HG02623 (cell line): ENCODE results near the gene COL8A2.

Experiments
- ATAC-seq: cut with Tn5 transposase; IDR thresholded peaks from one replicate; pipeline ENCODE4 v1.9.1; 2021; ENCODE audit warnings: moderate library complexity; ENCODE audit not compliant: unreplicated experiment

Gene COL8A2

DNA sequence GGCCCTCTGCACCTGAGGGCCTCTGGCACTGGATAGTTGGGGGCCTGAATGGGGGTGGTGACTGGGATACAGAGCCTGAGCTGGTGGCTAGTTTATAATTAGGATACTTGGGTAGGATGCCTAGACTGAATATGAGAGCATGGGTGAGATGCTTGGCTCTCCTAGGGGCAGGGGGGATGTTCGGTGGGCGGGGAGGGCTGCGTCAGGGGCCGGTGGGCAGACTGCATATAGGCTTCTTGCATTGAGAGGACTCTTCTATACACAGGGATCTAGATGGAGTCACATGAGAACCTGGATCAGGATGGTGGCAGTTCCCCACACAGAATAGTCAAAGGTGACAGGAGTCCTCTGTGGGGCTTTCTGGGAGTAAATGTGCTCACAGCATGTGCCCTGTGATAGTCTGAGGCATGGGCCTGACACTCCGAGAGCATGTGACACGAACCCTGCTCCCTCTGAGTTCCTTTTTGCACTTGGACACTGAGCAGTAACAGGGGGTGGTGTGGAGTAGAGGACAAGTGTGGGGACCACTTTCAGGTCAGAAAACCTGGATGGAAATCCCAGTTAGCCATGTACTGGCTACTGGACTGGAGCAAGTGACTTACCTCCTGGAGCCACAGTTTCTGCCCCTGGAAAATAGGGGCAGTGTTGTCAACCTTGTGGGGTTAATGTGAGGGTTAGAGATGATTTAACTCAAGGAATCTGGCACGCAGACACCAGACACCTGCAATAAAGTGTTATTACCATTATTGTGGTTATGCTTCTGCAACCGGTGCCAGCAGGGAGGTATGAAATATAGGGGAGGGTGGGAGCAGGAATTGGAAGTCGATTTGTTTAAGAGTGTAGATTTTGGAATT is 33.2 kb upstream of the COL8A2 start:
- ATAC-seq, result no peak

DNA sequence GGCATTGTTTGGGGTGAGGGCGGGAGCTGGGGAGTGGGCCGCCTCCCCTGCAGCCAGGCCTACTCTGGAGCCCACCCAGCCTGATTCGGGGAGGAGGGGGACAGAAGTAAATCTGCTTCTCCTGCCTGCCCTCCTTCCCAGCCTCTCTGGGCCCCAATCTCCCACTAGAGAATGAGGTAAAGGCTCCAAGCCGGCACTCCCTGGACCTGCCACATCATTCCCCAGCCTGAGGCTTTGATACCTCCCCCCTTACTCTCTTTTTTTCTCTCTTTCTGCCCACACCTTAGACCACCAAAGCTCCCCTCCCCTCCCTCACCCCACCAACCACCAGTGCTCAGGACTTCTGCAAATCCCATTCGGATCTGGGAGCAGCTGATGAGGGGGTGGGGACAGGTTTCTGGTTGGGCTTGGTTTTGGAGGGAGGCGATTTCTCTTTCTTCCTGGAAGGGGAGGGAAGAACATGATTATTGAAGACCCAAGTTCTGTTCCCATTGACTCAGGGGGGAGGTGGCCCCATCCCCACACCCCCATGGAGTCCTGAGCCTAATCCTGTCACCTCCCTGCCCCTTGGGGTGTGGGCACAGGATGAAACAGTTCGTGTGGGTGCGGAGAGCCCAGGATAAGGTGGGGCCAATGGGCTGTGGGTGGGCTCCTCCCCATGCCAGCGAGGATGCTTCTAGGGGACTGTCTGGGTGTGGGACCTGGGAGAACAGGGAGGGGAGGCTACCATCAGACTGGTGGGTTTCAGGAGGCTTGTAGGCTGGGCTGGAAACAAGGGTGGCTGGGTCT is 32.3 kb upstream of the COL8A2 start:
- ATAC-seq, result no peak

DNA sequence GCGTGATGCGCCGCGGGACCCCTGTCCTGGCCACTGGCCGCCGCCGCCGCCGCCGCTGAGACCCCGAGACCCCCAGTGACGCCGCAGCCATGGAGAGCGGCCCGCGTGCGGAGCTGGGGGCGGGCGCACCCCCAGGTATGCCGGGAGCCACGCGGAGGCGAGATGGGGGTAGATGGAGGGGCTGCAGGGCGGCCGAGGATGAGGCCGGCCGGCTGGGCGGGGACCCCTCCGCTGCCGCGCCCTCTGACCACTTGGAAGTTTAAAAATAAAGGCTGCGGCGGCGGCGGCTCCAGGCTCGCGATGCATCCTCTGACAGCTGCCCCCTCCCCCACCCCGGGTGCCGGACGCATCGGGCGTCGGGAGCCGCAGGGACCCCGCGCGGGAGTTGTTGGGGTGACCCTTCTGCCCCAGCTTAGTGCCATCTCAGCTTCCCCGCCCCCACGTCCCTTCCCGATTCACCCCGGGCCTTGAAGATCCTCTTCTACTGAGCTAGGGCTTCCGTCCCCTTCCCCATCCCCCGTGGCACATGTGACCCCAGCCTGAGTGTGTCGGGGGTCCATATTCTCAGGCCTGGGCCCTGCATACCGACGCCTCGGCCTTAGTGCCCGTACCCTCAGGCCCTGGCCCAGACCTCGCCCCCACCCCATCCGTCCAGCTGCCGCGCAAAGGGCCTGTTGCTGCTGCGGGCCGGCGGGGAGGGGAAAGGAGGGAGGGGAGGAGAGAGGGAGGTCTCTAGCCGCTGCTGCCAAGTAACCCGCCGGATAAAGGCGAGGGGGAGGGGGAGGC is 31.5 kb upstream of the COL8A2 start:
- no peak for ATAC-seq

DNA sequence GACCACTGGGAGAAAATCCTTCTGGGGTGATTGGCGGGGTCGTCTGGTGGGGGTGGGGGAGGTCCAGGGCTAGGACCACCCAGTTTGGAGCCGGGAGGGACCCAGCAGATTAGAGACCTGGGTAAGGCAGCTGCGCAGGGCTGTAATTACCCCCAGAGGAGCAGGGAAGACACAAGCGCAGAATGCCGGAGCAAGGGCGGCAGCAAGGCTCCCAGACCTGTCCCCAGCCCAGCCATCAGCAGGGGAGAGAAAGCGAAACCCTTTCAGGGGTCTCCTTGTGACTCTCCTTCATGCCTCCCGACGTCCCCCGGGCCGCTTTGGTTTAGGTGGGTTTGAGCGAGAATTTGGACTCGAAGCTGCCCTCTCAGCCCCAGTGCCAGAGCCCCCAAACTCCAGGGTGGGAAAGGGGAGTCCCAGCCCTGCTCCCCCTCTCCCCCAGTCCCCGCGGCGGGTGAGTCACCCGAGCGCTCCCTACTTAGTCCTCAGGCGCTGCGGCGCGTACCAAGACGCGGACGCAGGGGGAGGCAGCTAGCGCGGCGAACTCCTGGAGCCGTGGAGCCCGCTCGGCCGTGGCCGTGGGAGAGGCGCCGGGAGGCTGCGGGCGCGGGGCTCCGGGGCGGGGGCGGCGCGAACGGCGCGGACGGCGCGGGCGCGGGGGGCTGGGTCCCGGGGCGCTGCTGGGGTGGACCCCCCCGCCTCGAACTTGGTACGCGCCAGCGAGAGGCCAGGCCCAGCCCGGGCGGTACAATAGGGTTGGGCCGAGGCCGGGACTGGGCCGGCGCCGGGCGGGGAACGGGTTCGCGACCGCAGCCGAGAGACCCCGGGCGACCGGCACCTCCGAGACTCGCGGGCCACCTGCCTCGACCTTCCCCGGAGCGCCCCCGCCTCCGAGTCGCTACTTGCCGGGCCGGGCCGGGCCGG is 30.6 kb upstream of the COL8A2 start, which contains the start of gene MAP7D1:
Gene MAP7D1, plus strand, starts transcription at position 753 of the 921 bp plus-strand sequence. CDS start 258 bp downstream, outside the sequence.
- peak; percentile 44 for ATAC-seq

DNA sequence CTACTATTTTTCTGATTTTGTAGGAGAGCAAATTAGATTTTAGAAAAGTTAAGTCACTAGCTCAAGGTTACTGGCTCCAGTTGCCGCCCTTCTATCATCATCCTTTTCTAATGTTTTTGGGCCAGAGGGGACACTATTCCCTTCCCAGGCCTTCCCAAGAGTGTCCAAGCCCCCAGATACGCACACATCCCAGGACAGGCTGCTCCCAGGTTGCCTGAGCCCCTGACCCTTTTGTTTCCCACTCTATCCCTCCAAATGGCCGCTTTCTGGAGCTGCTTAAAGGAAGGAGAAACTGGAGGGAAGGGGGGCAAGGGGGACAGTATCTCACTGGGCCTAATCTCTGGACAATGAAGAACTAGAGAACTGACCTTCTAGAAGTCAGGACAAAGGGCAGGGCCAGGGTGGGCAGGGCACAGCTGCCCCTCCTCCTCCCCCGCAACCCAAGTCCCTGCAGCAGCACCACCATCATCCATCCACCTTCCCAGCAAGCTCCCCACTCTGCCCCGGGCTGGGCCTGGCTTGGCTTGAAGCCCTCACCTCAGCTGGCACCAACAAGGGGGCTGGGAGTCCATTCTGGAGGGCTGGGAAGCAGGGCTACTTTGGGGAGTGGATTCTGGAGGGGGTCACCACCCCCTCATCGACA is 29.9 kb upstream of the COL8A2 start:
- ATAC-seq, result no peak

DNA sequence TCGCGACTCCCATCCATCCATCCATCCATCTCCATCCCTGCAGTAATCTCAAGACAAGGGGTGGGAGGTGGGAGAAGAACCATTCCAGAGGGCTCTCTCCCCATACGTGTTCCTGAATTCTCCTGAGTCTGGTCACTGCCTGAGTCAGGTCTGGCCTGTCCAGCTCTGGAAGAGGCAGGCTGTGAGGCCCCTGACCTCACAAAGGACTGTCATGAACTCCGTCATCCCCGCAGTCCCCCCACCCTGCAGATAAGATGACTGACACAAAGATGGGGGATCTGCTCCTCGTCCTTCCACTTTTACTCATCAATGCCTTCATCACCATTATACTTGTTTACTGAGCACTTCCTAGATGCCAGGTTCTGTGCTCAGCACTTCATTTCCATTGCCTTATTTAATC is 29.3 kb upstream of the COL8A2 start:
- no peak for ATAC-seq

DNA sequence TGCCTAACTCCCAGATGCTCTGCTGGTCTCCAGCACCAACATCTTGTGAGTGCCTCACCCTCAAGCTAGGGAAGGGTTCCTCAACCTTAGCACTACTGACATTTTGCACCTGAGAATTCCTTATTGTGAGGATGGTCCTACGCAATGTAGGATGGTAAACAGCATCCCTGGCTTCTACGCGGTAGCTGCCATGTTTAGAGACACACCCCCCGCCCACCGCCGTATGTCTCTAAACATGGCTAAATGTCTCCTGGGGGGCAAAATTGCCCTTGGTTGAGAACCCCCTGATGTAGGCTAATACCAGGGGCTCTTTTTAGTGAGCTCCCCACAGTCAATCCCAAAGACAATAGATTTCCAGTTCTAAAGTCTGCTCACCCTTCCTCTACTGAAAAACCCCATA is 28.5 kb upstream of the COL8A2 start:
- no peak for ATAC-seq

DNA sequence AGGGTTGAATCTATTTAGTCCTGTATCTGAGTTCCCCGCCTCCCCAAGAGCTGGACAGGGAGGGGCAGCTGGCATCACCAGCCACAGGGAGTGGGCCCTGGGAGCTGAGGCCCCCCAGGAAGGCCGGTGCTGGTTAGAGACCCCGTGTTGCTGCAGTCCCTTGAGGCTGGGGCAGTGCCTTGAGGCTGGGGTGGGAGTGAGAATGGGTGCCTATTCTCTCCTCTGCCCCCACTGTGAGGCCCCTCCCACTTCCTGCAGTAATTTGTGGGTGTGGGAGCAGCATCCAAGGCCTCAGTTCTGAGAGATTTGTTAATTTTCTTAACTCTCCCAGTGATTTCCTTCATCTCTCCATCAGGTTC is 26.8 kb upstream of the COL8A2 start:
- ATAC-seq, result no peak

DNA sequence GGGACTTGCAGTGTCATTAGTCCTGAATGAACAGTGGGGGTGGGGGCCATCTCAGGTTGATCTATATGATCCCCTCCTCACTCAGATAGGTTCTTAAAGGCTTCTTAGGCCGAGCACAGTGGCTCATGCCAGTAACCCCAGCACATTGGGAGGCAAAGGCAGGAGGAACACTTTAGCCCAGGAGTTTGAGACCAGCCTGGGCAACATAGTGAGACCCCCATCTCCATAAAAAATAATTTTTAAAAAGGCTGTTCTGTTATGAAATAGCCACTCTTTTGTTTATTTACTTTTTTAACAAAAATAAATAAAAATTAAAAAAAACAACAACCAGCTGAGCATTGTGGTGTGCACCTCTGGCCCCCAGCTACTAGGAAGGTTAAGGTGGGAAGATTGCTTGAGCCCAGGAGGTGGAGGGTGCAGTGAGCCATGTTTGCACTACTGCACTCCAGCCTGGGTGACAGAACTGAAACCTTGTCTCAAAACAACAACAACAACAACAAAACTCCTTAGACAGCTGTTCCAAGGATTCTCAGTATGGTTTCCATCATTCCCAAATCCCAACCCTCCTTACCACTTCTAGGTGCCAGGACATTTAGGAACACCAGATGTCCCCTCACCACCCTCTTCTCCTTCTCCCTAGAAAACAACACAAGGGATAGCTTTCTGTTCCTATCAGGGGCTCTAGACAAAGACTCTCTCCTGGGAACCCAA is 26.3 kb upstream of the COL8A2 start:
- no peak for ATAC-seq

DNA sequence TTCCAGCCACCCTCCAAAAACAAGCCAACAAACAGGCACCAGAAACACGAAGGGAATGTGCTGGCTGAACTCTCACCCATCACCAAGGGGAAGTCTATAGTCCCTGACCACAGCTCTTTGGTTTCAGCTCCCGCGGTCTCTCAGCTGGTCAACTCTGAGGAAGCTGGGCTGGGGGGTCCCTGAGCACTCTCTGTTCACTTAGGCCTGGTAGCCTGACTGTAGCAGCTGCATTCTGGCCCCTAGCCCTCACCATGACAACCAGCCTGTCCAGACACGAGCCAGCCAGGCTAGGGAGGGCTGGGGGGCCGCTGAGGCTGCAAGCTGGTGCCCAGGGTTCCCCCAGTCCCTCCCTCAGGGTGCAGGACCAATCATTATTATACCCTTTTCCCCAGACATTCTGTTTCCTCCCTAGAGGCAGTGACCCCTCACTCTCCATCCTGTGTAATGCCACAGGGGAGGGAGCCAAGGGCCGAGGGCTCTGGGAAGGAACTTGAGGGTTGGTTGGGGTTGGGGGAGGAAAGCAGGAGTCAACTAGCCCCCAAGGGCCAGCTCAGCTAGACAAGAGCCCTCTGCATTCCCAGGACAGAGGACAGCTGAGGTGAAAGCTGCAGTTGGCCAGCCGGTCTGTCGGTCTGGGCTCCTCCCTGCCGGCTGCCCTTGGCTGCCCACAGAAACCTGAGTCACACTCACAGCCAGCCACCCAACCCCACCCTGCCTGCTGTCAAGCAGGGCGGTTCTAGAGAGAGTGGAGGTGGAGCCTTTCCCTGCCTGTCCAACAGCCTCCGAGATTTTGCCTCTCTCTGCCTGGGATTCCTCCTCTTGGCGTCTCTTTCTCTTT is 25.5 kb upstream of the COL8A2 start:
- ATAC-seq, result peak; percentile 37

DNA sequence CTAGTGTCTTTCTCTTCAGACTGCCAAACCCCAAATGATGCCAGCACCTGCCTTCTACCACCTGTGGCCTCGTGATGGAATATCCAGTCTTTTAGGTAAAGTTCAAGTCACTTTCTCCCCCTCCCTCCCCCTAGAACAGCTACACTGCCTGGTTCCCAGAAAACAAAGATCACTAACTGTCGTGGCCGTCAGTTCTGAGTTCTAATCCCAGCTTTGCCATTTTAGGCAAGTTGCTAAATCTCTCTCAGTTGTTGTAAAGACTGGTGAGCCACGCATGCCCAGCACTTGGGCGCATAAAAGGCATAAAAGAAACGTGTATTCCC is 24.9 kb upstream of the COL8A2 start:
- no peak for ATAC-seq

DNA sequence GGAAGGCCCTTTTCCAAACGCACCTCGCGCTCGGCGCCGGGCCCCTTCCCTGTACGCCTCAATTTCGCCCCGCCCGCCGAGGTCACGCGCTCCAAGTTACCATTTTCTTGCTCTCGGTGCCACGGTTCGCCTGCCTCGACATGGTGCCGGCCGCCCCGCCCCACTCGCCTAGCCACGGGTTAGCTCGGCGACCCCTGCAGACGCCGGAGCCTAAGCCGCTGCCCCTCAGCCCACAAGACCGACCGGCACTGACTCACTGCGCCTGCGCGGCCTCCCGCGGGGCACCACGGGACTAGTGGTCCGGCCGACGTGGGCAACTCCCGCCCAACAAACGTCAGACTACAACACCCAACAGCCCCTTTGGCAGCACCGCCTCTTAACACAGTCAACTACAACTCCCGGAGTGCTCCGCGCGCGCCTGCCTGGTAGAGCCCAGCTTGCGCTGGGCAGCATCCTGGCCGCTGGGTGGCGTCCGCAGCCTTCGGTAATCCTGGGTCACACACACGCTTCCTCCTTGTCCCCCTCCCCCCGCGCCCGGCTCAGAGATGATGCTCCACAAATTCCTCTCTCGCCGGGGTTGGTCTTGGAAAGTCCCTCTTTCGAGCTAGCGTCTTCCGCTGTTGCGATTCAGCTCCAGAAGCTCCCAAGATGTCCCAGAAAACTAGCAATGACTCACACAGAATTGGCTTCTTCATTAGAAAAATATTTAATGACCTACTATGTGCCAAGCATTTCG is 24.4 kb upstream of the COL8A2 start, which contains the start of gene TRAPPC3:
Gene TRAPPC3, minus strand, starts transcription at position 250 of the 736 bp plus-strand sequence. Its CDS starts 108 bp downstream, at position 142.
- peak; percentile 84 for ATAC-seq

DNA sequence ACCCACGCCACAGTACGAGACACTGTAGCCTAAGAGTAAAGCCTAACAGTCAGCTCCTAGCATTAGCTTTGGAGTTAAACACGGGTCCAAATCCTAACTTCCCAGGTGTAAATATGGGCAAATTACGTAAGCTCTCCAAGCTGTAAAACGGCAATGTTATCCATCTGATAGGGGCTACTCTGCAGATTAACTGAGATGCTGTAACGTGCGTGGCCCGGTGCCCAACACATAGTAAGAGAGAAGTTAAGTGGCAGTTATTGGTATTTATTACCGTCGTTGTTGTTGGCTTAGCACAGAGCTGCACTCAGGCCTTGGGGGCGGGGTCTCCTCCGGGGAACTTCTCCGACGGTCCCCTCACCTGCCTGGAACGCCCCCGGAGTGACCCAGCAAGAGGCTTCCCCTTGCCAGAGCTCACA is 23.8 kb upstream of the COL8A2 start:
- no peak for ATAC-seq

DNA sequence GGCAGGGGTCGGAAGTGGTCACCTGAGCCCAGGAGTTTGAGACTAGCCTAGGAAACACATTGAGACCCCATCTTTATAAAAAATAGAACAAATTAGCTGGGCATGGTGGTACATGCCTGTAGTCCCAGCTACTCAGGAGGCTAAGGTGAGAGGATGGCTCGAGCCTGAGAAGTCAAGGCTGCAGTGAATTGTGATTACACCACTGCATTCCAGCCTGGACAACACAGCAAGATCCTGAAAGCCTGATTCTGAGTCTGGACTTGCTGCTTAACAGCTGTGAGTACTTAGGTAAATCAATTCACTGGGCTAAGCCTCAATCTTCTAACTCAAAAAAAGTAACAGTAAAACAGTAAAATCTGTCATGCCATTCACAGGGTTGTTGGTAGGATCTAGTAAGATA is 19.4 kb upstream of the COL8A2 start:
- no peak for ATAC-seq

DNA sequence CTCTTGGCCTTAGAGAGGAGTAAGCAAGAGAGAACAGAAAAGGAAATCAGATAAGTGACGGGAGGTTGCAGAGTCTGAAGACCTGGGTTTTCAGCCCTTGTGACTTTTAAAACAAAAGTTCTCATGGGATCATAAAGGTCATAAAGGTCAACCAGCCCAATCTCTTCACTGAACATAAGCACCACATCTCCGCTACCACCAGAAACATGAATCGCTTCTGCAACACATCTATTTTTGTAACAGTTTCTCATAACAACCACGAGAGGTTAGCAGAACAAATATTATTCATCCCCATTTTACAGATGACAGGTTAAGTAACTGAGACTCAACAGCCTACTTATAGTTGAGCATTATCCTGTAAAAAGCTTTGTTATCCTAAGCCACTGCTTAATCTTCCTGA is 18.4 kb upstream of the COL8A2 start:
- ATAC-seq, result no peak

DNA sequence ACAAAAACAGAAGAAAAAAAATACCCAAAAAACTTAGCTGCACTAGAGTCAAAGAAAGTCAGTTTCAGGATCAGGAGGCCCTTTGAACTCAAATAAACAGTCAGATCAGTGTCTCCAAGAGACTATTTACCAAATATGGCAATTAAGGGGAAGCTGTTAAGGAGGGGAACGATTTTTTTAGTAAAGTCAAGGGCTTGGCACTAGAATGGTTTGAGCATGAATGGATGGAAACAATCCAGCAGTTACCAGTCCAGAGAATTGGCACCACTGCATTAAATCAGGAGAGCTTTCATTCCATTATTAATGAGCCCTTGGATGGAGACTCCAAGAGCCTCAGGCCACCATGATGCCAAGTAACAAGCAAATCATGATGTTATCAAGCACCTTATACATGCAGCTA is 17.1 kb upstream of the COL8A2 start:
- no peak for ATAC-seq

DNA sequence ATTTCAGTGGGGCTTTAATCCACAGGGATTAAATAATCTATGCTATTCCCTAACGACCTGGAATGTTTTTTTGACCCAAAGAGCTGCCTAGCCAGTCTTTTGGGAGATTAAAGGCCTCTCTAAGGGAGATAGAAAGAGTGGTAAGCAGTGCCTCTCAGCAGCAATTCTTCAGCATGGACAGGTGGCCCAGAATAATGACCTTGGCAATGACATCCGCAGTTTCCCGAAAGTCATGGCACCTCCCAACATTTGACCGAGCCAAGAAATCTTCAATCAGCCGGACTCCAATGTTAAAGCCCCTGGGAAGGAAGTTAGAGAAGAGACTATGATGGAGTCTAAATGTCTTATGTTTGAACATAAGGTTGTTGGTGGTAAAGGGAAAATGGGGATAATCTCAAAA is 14.5 kb upstream of the COL8A2 start:
- ATAC-seq, result no peak

DNA sequence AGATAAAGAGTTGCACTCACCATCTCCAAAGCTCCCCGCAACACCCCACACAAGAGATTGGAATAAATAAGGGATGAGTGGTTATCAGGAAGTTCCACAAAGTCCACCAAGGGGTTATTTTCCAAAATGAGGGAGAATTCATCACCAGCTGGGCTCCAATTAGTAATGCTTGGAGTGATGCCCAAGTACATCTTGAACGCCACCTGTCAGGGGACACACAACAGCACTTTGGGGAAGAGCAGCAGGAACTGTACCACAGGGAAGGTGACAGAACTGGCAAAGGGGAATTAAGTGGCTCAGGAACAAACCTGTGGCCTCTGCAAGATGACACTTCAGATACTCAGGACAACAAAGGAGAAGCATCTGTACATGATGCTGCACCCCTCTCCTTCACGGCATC is 12.8 kb upstream of the COL8A2 start:
- ATAC-seq, result no peak
